ENCODE data around the gene OR52E5.

The OR52E5 gene

GRCh38 chr11:5931061-5931460, 38.1 kb downstream of the OR52E5 start:
- Histone ChIP-seq H3K27me3 (ENCODE audit: control insufficient read depth in 5 of 5, insufficient read depth in 4 of 5, low read length in 5 of 5) (no peaks in the 10 kb centered on the region), H3K36me3 (ENCODE audit: control insufficient read depth in 5 of 5, insufficient read depth in 5 of 5, low read length in 5 of 5) (no peaks in the 10 kb centered on the region), H3K9ac (ENCODE audit: low read length in 5 of 5) (no peak overlapping the region), H3K27ac (ENCODE audit: low read depth, low read length) (no peak overlapping the region), H3K9me3 (ENCODE audit: control insufficient read depth in 5 of 5, low read length in 5 of 5) (peaks cover 0 to 5% (median 4%) of the 10 kb centered on the region in 5 donors), H3K4me1 (ENCODE audit: control insufficient read depth in 5 of 5, insufficient read depth in 5 of 5, low read length in 5 of 5) (no peaks in the 10 kb centered on the region), H3K4me3 (ENCODE audit: low read depth in 1 of 5, low read length in 5 of 5) (no peak overlapping the region)

DNA sequence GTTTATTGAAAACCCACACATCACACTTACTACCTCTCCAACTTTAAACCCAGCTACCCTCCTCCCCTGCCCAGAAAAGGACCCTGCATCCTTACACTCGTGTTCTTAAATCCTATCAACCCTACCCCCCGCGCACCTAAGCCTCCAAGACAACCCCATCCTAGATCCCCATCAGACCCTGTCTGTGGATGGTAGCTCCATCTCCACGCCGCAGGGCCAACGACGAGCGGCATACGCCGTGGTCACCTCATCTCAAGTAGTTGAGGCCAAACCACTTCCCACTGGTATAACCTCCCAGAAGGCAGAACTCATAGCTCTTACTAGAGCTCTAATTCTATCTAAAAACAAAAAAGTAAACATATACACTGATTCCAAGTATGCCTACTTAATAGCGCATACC, 39.7 kb downstream of the OR52E5 start:
- H3K9ac ChIP-seq (ENCODE audit: low read length in 5 of 5), result no peak overlapping the region
- no peak overlapping the region for H3K4me3 ChIP-seq (ENCODE audit: low read depth in 1 of 5, low read length in 5 of 5)
- H3K9me3 ChIP-seq (ENCODE audit: control insufficient read depth in 5 of 5, low read length in 5 of 5), result peaks cover 0 to 5% (median 4%) of the 10 kb centered on the region in 5 donors
- H3K36me3 ChIP-seq (ENCODE audit: control insufficient read depth in 5 of 5, insufficient read depth in 5 of 5, low read length in 5 of 5), result no peaks in the 10 kb centered on the region
- H3K27me3 ChIP-seq (ENCODE audit: control insufficient read depth in 5 of 5, insufficient read depth in 4 of 5, low read length in 5 of 5), result no peaks in the 10 kb centered on the region
- H3K4me1 ChIP-seq (ENCODE audit: control insufficient read depth in 5 of 5, insufficient read depth in 5 of 5, low read length in 5 of 5), result no peaks in the 10 kb centered on the region
- H3K27ac ChIP-seq (ENCODE audit: low read depth, low read length), result no peak overlapping the region

- no peak overlapping the region for H3K27ac ChIP-seq (ENCODE audit: low read depth, low read length)
- no peaks in the 10 kb centered on the region for H3K4me1 ChIP-seq (ENCODE audit: control insufficient read depth in 5 of 5, insufficient read depth in 5 of 5, low read length in 5 of 5)
- no peak overlapping the region for H3K4me3 ChIP-seq (ENCODE audit: low read depth in 1 of 5, low read length in 5 of 5)
- H3K36me3 ChIP-seq (ENCODE audit: control insufficient read depth in 5 of 5, insufficient read depth in 5 of 5, low read length in 5 of 5), result no peaks in the 10 kb centered on the region
- no peaks in the 10 kb centered on the region for H3K27me3 ChIP-seq (ENCODE audit: control insufficient read depth in 5 of 5, insufficient read depth in 4 of 5, low read length in 5 of 5)
- H3K9ac ChIP-seq (ENCODE audit: low read length in 5 of 5), result no peak overlapping the region
- peaks cover 0 to 8% (median 4%) of the 10 kb centered on the region in 5 donors for H3K9me3 ChIP-seq (ENCODE audit: control insufficient read depth in 5 of 5, low read length in 5 of 5)
Observed at GRCh38 chr11:5933116-5933515, 40.1 kb downstream of the OR52E5 start.

GRCh38 chr11:5937868-5938602, 45.0 kb downstream of the OR52E5 start:
- Histone ChIP-seq H3K9me3 (ENCODE audit: control insufficient read depth in 5 of 5, low read length in 5 of 5) (peaks cover 0 to 6% (median 4%) of the 10 kb centered on the region in 5 donors), H3K27me3 (ENCODE audit: control insufficient read depth in 5 of 5, insufficient read depth in 4 of 5, low read length in 5 of 5) (no peaks in the 10 kb centered on the region), H3K4me3 (ENCODE audit: low read depth in 1 of 5, low read length in 5 of 5) (no peak overlapping the region), H3K36me3 (ENCODE audit: control insufficient read depth in 5 of 5, insufficient read depth in 5 of 5, low read length in 5 of 5) (no peaks in the 10 kb centered on the region), H3K9ac (ENCODE audit: low read length in 5 of 5) (no peak overlapping the region), H3K4me1 (ENCODE audit: control insufficient read depth in 5 of 5, insufficient read depth in 5 of 5, low read length in 5 of 5) (no peaks in the 10 kb centered on the region), H3K27ac (ENCODE audit: low read depth, low read length) (no peak overlapping the region)

- Histone ChIP-seq H3K9me3 (ENCODE audit: control insufficient read depth in 5 of 5, low read length in 5 of 5) (peaks cover 0 to 6% (median 4%) of the 10 kb centered on the region in 5 donors), H3K27ac (ENCODE audit: low read depth, low read length) (no peak overlapping the region), H3K9ac (ENCODE audit: low read length in 5 of 5) (no peak overlapping the region)
Observed at GRCh38 chr11:5938603-5938965, 45.6 kb downstream of the OR52E5 start.

DNA sequence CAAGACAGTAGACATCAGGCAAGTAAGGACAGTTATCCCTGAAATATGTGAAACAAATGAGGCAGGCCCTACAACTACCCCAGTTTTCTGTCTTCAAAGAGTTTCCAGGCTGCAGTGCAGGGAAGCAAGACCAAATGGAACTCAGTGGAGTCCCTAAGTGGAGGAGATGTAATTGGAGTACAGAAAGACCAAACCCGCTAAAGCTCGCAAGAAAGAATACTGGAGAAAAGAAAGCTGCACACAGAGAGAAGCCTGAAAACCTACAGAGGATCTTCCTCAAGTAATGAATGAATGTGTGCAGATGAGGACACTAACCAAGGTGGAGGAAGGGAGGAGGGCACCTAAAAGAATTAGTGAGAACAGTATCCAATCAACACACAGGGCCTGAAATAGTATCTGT, 47.7 kb downstream of the OR52E5 start:
- Histone ChIP-seq H3K27ac (ENCODE audit: low read depth, low read length) (no peak overlapping the region), H3K4me3 (ENCODE audit: low read depth in 1 of 5, low read length in 5 of 5) (no peak overlapping the region), H3K4me1 (ENCODE audit: control insufficient read depth in 5 of 5, insufficient read depth in 5 of 5, low read length in 5 of 5) (no peaks in the 10 kb centered on the region), H3K9me3 (ENCODE audit: control insufficient read depth in 5 of 5, low read length in 5 of 5) (peaks cover 0 to 6% (median 4%) of the 10 kb centered on the region in 5 donors), H3K27me3 (ENCODE audit: control insufficient read depth in 5 of 5, insufficient read depth in 4 of 5, low read length in 5 of 5) (no peaks in the 10 kb centered on the region), H3K36me3 (ENCODE audit: control insufficient read depth in 5 of 5, insufficient read depth in 5 of 5, low read length in 5 of 5) (no peaks in the 10 kb centered on the region), H3K9ac (ENCODE audit: low read length in 5 of 5) (no peak overlapping the region)

More at GRCh38 chr11:5938603-5938965, 45.6 kb downstream of the OR52E5 start:
- Histone ChIP-seq H3K27me3 (ENCODE audit: control insufficient read depth in 5 of 5, insufficient read depth in 4 of 5, low read length in 5 of 5) (no peaks in the 10 kb centered on the region), H3K4me3 (ENCODE audit: low read depth in 1 of 5, low read length in 5 of 5) (no peak overlapping the region), H3K4me1 (ENCODE audit: control insufficient read depth in 5 of 5, insufficient read depth in 5 of 5, low read length in 5 of 5) (no peaks in the 10 kb centered on the region), H3K36me3 (ENCODE audit: control insufficient read depth in 5 of 5, insufficient read depth in 5 of 5, low read length in 5 of 5) (no peaks in the 10 kb centered on the region)

GRCh38 chr11:5941951-5942350, 48.9 kb downstream of the OR52E5 start, which contains the start of gene OR56A3:
OR56A3 (plus strand) TSS chr11:5942251; CDS start chr11:5947347, 5,096 bp downstream.
- Histone ChIP-seq H3K27me3 (ENCODE audit: control insufficient read depth in 5 of 5, insufficient read depth in 4 of 5, low read length in 5 of 5) (no peaks in the 10 kb centered on the region), H3K27ac (ENCODE audit: low read depth, low read length) (no peak within 1 kb of the TSS), H3K9me3 (ENCODE audit: control insufficient read depth in 5 of 5, low read length in 5 of 5) (peaks cover 0 to 6% (median 4%) of the 10 kb centered on the region in 5 donors), H3K36me3 (ENCODE audit: control insufficient read depth in 5 of 5, insufficient read depth in 5 of 5, low read length in 5 of 5) (no peaks in the 10 kb centered on the region), H3K9ac (ENCODE audit: low read length in 5 of 5) (no peak within 1 kb of the TSS), H3K4me3 (ENCODE audit: low read depth in 1 of 5, low read length in 5 of 5) (no peak within 1 kb of the TSS), H3K4me1 (ENCODE audit: control insufficient read depth in 5 of 5, insufficient read depth in 5 of 5, low read length in 5 of 5) (no peaks in the 10 kb centered on the region)
